Measurements from ENCODE around the gene ZFYVE19.

Gene ZFYVE19

DNA sequence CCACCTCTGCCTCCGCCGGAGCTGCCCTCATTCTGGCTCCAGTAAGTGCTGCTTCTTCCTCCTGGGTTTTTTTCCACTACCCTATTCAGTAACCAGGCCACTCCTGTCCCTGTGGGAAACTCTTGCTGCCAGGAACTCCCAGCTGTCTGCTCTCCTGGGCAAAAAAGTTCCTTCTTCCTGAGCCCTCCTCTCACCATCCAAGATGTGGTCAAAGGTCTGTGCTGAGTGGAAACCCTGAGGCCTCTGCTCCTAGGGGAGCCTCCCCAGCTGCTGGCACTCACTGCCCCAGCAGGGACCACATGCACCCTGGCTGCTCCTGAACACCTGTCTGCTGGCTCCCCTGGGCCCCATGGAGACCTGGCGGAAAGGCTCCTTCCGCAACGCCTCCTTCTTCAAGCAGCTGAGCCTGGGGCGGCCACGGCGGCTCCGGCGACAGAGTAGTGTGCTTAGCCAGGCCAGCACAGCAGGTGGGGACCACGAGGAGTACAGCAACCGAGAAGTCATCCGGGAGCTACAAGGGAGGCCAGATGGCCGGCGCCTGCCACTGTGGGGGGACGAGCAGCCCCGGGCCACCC lies 36.7 kb upstream of the ZFYVE19 start:
- H3K4me3 Mint-ChIP-seq: peak overlapping the region; percentile 60
- peak overlapping the region; percentile 82 for H3K27ac Mint-ChIP-seq
- ATAC-seq (ENCODE audit: low read depth) (no peak), DNase-seq (ENCODE audit: low spot score in 2 of 2) (peak in 1 of 2 donors; percentile 24)
- H3K9me3 Mint-ChIP-seq: no peaks in the 10 kb centered on the region
- H3K36me3 Mint-ChIP-seq: peaks cover 11% of the 10 kb centered on the region
- peaks cover 29% of the 10 kb centered on the region for H3K4me1 Mint-ChIP-seq
- H3K27me3 Mint-ChIP-seq: no peaks in the 10 kb centered on the region

DNA sequence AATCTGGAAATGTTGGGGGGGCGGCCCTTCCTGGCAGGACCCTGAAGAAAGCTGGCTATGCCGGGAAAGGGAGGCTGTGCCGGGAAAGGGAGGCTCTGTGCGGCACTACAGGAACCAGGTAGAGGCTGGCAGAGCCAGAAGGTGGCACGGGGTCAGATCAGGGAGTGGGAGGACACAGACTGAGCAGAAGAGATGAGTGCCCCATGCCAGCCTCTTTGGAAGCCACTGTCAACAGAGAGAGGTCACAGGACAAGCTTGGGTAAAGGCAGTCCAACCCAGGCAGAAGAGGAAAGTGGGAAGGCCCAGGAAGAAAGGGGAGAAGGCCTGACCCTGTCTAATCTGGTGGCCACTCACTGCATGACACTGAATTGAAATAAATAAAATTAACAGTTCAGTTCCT lies 35.6 kb upstream of the ZFYVE19 start:
- no peak for ATAC-seq (ENCODE audit: low read depth)
- peak overlapping the region; percentile 78 for H3K27ac Mint-ChIP-seq

GRCh38 chr15:40772014-40772413 lies 34.9 kb upstream of the ZFYVE19 start:
- peaks cover 21% of the 10 kb centered on the region for H3K4me1 Mint-ChIP-seq

More for the DNA sequence above, 35.6 kb upstream of the ZFYVE19 start:
- Mint-ChIP-seq H3K27me3 (no peaks in the 10 kb centered on the region), H3K36me3 (peaks cover 11% of the 10 kb centered on the region), H3K9me3 (no peaks in the 10 kb centered on the region), H3K4me1 (peaks cover 21% of the 10 kb centered on the region), H3K4me3 (no peak overlapping the region)
- DNase-seq (ENCODE audit: low spot score in 2 of 2): no peak

GRCh38 chr15:40773496-40773895 lies 33.4 kb upstream of the ZFYVE19 start:
- H3K36me3 Mint-ChIP-seq: peaks cover 20% of the 10 kb centered on the region
- H3K4me1 Mint-ChIP-seq: peaks cover 18% of the 10 kb centered on the region

More at GRCh38 chr15:40772014-40772413, 34.9 kb upstream of the ZFYVE19 start:
- Mint-ChIP-seq H3K36me3 (peaks cover 18% of the 10 kb centered on the region), H3K9me3 (no peaks in the 10 kb centered on the region), H3K27ac (no peak overlapping the region), H3K4me3 (no peak overlapping the region), H3K27me3 (no peaks in the 10 kb centered on the region)
- DNase-seq (ENCODE audit: low spot score in 2 of 2): no peak
- ATAC-seq (ENCODE audit: low read depth): no peak

GRCh38 chr15:40773902-40774301 lies 33.0 kb upstream of the ZFYVE19 start:
- no peak overlapping the region for H3K27ac Mint-ChIP-seq
- no peak for ATAC-seq (ENCODE audit: low read depth)

More at GRCh38 chr15:40773496-40773895, 33.4 kb upstream of the ZFYVE19 start:
- ATAC-seq (ENCODE audit: low read depth) (no peak), DNase-seq (ENCODE audit: low spot score in 2 of 2) (no peak)
- Mint-ChIP-seq H3K27me3 (no peaks in the 10 kb centered on the region), H3K27ac (no peak overlapping the region), H3K9me3 (no peaks in the 10 kb centered on the region), H3K4me3 (no peak overlapping the region)

GRCh38 chr15:40775007-40775406 lies 31.9 kb upstream of the ZFYVE19 start:
- Mint-ChIP-seq H3K4me3 (no peak overlapping the region), H3K27me3 (no peaks in the 10 kb centered on the region), H3K27ac (peak overlapping the region; percentile 72), H3K4me1 (peaks cover 5% of the 10 kb centered on the region), H3K36me3 (peaks cover 26% of the 10 kb centered on the region), H3K9me3 (no peaks in the 10 kb centered on the region)
- ATAC-seq (ENCODE audit: low read depth) (no peak), DNase-seq (ENCODE audit: low spot score in 2 of 2) (no peak)

More at GRCh38 chr15:40773902-40774301, 33.0 kb upstream of the ZFYVE19 start:
- Mint-ChIP-seq H3K4me1 (peaks cover 14% of the 10 kb centered on the region), H3K36me3 (peaks cover 20% of the 10 kb centered on the region), H3K4me3 (no peak overlapping the region), H3K9me3 (no peaks in the 10 kb centered on the region), H3K27me3 (no peaks in the 10 kb centered on the region)
- DNase-seq (ENCODE audit: low spot score in 2 of 2): no peak

DNA sequence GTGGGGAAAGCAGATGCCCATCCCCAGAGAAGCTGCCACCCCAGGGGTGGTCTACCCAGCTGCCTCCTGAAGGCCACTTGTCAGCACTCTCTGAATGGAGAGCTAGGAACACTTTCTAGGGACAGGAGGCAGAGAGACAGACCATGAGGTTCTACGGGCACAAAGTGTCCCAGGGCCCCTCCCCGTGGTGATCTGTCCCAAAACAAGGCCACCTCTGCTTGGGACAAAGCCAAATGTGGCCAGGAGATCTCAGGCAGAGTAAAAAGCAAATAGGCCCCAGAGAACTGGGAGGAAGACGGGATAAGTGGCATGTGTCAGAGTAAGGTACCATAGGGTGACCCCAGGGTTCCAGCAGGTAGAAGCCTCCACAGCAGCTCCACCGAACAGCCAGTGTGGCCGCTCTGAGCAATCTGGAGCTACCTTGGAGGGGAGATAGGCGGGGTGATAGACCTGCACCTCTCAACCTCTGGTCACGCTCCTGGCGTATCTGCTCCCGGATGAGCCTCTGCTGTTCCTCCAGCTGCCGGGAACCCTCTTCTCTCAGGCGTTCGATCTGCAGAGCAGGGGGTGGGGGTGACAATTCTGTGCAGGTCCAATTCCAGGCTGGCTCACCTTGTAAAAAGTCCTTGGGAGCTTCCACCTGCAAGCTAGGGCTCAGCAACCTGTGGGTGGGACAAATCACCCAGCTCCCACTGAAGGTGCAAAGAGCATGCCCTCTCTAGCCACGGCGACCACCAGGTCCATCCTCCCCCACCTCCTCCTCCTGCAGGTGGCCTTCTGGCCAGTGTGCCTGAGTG lies 31.0 kb upstream of the ZFYVE19 start:
- no peak for ATAC-seq (ENCODE audit: low read depth)
- no peak overlapping the region for H3K27ac Mint-ChIP-seq

GRCh38 chr15:40776537-40777141 lies 30.2 kb upstream of the ZFYVE19 start:
- peaks cover 2% of the 10 kb centered on the region for H3K4me1 Mint-ChIP-seq
- DNase-seq (ENCODE audit: low spot score in 2 of 2) (no peak), ATAC-seq (ENCODE audit: low read depth) (no peak)
- no peaks in the 10 kb centered on the region for H3K9me3 Mint-ChIP-seq
- no peak overlapping the region for H3K4me3 Mint-ChIP-seq
- no peak overlapping the region for H3K27ac Mint-ChIP-seq
- no peaks in the 10 kb centered on the region for H3K27me3 Mint-ChIP-seq
- peaks cover 24% of the 10 kb centered on the region for H3K36me3 Mint-ChIP-seq

More for the DNA sequence above, 31.0 kb upstream of the ZFYVE19 start:
- Mint-ChIP-seq H3K27me3 (no peaks in the 10 kb centered on the region), H3K4me1 (peaks cover 2% of the 10 kb centered on the region), H3K9me3 (no peaks in the 10 kb centered on the region), H3K4me3 (no peak overlapping the region), H3K36me3 (peaks cover 26% of the 10 kb centered on the region)
- DNase-seq (ENCODE audit: low spot score in 2 of 2): no peak

GRCh38 chr15:40782609-40783227 lies 24.2 kb upstream of the ZFYVE19 start:
- peaks cover 2% of the 10 kb centered on the region for H3K4me1 Mint-ChIP-seq
- no peak overlapping the region for H3K27ac Mint-ChIP-seq
- no peak overlapping the region for H3K4me3 Mint-ChIP-seq
- peaks cover 6% of the 10 kb centered on the region for H3K36me3 Mint-ChIP-seq
- peak; percentile 100 for ATAC-seq (ENCODE audit: low read depth)
- peak; percentile 77 to 81 for DNase-seq (ENCODE audit: low spot score in 2 of 2)
- H3K9me3 Mint-ChIP-seq: no peaks in the 10 kb centered on the region
- no peaks in the 10 kb centered on the region for H3K27me3 Mint-ChIP-seq

GRCh38 chr15:40785164-40785563 lies 21.7 kb upstream of the ZFYVE19 start:
- Mint-ChIP-seq H3K4me3 (no peak overlapping the region), H3K4me1 (peaks cover 8% of the 10 kb centered on the region), H3K27me3 (no peaks in the 10 kb centered on the region), H3K9me3 (no peaks in the 10 kb centered on the region), H3K36me3 (no peaks in the 10 kb centered on the region), H3K27ac (no peak overlapping the region)
- no peak for DNase-seq (ENCODE audit: low spot score in 2 of 2)
- no peak for ATAC-seq (ENCODE audit: low read depth)

DNA sequence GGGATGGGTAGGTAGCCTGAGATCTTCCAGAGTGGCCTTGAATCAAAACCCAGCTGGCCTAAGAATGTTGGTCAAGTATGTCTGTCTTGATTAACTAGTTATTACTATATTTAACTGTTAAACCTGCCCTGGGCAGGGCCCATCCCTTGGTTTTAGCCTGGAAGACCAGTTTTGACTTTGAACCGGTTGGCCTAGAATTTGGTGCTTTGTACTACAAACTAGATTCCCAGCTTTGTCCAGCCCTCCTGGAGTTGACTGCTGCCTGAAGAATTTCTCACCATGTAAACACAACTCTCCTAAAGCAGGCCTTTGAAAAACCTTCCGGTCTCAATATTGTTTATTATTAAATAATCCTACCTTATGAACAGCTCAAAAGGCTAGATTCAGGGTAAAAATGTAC lies 21.1 kb upstream of the ZFYVE19 start:
- Mint-ChIP-seq H3K27ac (no peak overlapping the region), H3K4me3 (no peak overlapping the region), H3K36me3 (no peaks in the 10 kb centered on the region), H3K4me1 (peaks cover 8% of the 10 kb centered on the region), H3K9me3 (no peaks in the 10 kb centered on the region), H3K27me3 (no peaks in the 10 kb centered on the region)
- ATAC-seq (ENCODE audit: low read depth): no peak
- no peak for DNase-seq (ENCODE audit: low spot score in 2 of 2)

DNA sequence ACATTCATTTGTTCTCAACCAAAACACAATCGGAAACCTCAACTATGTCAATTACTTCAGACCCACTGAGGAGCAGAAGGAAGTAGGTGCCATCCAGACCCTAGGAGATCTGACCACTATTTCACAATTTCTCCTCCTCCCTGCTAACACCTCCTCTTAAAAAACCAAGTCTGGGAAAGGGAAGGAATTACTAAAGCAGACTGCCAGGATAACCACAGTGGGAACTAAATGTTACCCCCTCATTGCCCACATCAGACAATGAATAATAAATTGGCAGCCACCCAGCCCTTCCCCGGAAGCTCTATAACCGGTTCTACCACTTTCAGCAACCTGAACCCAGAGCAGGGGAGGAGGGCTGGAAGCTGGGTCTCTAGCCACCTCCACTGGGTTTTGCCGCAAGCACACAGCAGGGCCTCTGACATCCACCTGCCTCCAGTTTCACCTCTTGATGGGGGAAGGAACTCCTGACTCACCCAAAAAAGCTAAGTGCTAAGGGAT lies 19.5 kb upstream of the ZFYVE19 start:
- Mint-ChIP-seq H3K27ac (peak overlapping the region; percentile 38), H3K9me3 (no peaks in the 10 kb centered on the region), H3K4me1 (peaks cover 7% of the 10 kb centered on the region), H3K27me3 (no peaks in the 10 kb centered on the region), H3K4me3 (no peak overlapping the region), H3K36me3 (peaks cover 1% of the 10 kb centered on the region)
- ATAC-seq (ENCODE audit: low read depth) (no peak), DNase-seq (ENCODE audit: low spot score in 2 of 2) (no peak)

DNA sequence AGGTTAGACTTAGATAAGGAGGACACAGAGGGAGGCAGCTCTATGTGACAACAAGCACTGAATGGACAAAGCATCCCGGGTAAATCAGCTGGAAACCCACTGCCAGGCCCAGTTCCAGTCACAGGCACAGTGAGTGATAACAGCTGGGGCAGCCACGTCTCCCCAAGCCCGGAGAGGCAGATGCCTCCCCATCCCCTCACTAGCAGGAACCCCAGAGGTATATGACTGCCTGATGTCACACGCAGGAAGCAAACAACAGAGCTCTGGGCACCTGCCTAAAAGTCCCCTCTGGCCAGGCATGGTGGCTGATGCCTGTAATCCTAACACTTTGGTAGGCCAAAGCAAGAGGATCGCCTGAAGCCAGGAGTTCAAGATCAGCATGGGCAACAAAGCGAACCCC lies 18.9 kb upstream of the ZFYVE19 start:
- DNase-seq (ENCODE audit: low spot score in 2 of 2) (no peak), ATAC-seq (ENCODE audit: low read depth) (no peak)
- Mint-ChIP-seq H3K4me1 (peaks cover 6% of the 10 kb centered on the region), H3K4me3 (no peak overlapping the region), H3K9me3 (no peaks in the 10 kb centered on the region), H3K36me3 (peaks cover 2% of the 10 kb centered on the region), H3K27ac (no peak overlapping the region), H3K27me3 (no peaks in the 10 kb centered on the region)

- Mint-ChIP-seq H3K36me3 (peaks cover 6% of the 10 kb centered on the region), H3K27me3 (no peaks in the 10 kb centered on the region), H3K4me3 (no peak overlapping the region), H3K27ac (peak overlapping the region; percentile 8), H3K9me3 (no peaks in the 10 kb centered on the region), H3K4me1 (peaks cover 6% of the 10 kb centered on the region)
- DNase-seq (ENCODE audit: low spot score in 2 of 2) (no peak), ATAC-seq (ENCODE audit: low read depth) (no peak)
Observed at GRCh38 chr15:40789119-40789518, 17.8 kb upstream of the ZFYVE19 start.
